Prostate gland (tissue), 2 donors: ENCODE results near the gene MBOAT7.

Experiments
- CTCF ChIP-seq, 4 experiments: fragments of 200-600 bp in 2 of 4; fragments of 450-650 bp in 2 of 4; sonication (generic) in 2 of 4; IDR thresholded peaks; 1 replicate in 3 of 4; 2 replicates in 1 of 4; pipeline ENCODE4 v1.5.1; 2016 to 2019; ENCODE audit warnings: antibody characterized with exemption in 4 of 4, mild to moderate bottlenecking in 2 of 4, moderate library complexity in 2 of 4
- POLR2A ChIP-seq: fragments of 450-650 bp; IDR thresholded peaks from one replicate; pipeline ENCODE4 v1.6.1; 2016; ENCODE audit warnings: antibody characterized with exemption, mild to moderate bottlenecking

- no peak for TF ChIP-seq CTCF (IDR thresholded peaks at IDR 0.05)
- no peak for TF ChIP-seq POLR2A
These were observed 65.0 kb downstream of the MBOAT7 start for GRCh38 chr19:54124393-54124792.
